Neural cell (in vitro differentiated cells): Measurements from ENCODE around the gene DENND6A.

ENCODE experiments used
- CTCF ChIP-seq: fragments of 450-650 bp; IDR thresholded peaks from 2 replicates; pipeline ENCODE4 v1.5.1; 2014; ENCODE audit warnings: antibody characterized with exemption, mild to moderate bottlenecking, moderate library complexity; ENCODE audit not compliant: poor library complexity, severe bottlenecking
- SMC3 ChIP-seq: fragments of 450-650 bp; conservative IDR thresholded peaks from 2 replicates; pipeline ENCODE4 v1.6.1; 2014; ENCODE audit warnings: antibody characterized with exemption, mild to moderate bottlenecking, moderate library complexity; ENCODE audit not compliant: poor library complexity

GRCh38 chr3:57682284-57682683 lies 10.6 kb downstream of the DENND6A start:
- TF ChIP-seq CTCF (no peak), SMC3 (no peak)
